ENCODE data around the gene C9orf50.

C9orf50 gene

DNA sequence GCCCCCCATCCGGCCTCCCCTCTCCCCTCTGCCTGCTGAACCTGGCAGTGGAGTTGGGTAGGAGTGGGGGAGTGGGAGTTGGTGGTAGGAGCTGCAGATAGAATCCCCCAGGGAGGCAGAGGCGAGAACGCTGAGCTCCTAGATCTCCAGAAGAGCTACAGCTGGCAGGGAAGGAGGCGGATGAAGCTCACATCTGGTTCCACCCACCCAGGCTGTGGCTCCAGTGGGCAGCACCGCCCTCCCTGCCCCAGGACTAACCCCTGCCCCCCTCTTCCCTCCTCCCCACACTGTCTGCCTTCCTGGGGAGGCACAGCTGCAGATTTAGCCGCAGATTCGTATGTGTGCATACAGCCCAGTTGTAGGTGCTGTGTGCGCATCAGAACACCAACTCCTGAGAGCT lies 34.2 kb downstream of the C9orf50 start:
- DNase-seq = no peak

GRCh38 chr9:129586245-129586644 lies 34.7 kb downstream of the C9orf50 start:
- DNase-seq = no peak

DNA sequence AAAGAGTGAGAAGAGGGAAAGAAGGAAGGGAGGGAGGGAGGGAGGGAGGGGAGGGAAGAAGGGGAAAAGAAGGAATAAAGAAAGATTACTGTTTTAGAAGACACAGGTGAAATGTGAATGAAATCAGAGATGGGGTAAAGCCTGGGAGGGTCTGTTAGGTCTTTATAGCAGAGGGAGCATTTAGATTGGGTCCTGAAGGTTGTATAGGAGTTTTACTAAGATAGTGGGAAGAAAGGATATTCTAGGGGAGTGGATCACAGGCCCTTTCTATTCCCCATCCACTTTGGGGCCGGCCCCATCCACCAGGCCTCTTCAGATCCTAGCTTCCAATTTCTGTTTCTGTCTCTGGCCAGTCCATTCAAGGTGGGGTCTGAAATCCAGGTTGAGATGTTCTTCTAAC lies 35.5 kb downstream of the C9orf50 start:
- DNase-seq = no peak

DNA sequence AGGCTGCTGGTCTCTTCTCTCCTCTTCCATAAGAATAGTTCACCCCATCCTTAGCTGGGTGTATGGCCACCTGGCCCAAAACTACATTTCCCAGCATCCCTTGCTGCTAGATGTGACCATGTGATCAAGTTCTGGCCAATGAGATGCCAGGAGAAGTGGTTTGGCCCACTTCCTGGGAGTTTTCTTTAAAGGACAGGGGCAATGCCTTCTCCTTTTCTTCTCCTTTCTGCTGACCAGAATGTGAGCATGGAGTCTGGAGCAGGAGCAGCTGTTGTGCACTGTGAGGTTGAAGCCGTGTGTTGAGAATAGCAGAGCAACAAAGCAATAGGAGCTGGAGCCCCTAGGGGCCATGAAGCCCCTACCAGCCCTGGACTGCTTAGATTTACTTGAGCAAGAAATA lies 36.8 kb downstream of the C9orf50 start:
- DNase-seq = peak; percentile 56

GRCh38 chr9:129583308-129584038 lies 37.4 kb downstream of the C9orf50 start:
- no peak for DNase-seq

DNA sequence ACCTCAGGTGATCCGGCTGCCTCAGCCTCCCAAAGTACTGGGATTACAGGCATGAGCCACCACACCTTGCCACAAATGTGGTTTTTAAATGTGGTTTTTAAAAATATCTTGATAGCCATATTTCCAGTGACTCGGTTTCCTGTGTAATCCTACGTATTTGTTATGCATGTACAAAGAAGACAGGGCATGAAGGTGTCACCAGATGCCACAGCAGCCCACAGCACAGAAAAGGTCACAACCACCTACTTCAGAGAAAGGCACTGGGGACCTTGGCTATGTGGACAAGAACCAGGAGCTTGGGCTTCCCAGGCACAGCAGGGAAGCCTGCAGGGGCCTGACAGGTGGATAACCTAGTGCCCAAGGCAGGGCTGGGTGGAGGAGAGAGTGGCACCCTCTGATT lies 38.0 kb downstream of the C9orf50 start:
- DNase-seq = no peak

- no peak for DNase-seq
These were observed 39.3 kb downstream of the C9orf50 start for GRCh38 chr9:129581505-129582189.

DNA sequence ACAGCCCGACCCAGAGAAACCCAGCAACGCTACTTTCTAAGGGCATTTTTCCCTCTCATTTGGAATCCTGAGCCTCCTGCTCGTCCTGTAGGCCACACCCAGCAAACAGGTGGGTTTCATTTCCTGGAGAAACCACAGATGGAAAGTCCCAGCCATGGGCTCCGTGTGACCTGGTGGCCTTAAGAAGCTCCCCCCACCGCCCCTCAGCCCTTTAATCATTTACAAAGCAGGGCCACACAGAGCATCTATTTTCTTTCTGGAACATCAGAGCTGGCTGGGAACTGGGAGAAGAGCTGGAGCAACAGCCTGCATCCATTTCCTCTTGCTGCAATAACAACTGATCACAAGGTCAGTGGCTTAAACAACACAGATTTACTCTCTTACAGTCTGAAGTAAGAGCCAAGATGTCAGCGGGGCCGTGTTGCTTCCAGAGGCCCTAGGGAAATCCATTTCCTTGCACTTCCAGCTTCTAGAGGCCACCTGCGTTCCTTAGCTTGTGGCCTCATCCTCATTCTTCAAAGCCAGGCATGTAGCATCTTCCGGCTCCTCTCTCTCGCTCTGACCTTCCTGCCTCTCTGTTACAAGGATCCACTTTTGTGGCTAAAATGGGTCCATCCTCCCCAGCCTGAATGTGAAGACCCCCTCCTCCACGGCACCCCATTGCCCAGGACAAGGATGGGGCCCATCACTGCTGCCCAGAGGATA lies 40.5 kb downstream of the C9orf50 start:
- DNase-seq = no peak

DNA sequence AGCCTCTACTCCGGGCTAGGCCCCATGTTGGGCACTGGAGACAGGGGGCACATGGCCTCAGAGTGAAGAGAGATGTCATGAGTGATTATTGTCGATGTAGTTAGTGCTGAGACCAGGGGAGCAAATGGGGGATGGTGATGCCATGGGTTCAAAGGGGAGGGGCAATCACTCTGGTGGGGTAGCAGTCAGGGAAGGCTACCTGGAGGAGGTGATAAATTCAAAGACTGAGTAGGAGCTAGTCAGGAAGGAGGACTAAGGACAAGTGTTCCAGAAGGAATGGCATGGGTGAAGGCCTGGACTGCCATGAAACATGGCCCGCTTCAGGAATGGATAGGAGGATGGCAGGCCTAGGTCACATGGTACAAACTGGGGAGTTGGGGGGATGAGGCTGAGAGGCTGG lies 41.6 kb downstream of the C9orf50 start:
- DNase-seq = no peak

DNA sequence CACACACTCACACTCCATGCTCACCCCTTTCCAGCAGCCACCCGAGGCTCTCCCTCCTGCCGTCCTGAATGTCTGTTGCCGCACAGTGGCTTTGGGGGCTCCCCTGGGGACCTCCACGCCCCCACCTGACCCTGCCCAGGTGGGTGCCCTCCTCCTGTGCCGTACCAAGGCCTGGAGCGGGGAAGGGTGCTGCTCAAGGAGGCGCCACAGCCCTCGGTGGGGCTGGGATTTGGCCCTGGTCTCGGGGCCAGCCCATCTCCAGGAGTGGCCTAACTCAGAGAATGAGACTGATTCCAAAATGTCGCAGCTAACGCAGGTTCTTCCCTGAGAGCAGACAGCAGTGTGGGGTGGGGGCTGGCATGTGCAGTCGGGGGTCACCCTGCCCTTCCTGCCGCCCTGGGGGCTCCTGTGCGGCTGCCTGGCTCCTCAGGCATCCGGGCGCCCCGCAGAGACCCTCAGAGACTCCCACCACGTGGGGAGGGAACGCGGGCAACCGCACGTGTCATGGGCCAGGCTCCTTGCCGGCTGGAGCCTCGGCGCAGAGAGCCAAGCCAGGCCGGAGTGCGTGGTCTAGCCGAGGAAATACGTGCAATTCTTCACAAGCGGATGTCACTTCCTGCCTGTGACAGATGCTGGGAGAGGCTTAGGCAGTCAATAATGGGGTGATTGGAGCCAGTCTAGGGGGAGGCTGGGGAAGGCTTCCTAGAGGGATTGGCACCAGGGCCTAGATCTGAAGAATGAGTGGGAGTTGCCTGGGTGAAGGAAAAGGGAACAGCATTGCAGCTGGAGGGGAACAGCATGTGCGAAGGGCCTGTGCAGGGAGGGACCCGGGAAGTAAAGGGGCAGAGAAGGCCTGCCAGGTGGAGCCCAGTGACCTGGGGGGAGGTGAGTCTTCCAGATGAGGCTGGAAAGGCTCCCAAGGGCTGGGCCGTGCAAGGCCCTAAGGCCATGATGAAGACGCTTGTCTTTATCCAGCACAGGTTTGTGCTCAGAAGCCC lies 44.1 kb downstream of the C9orf50 start:
- DNase-seq = peak; percentile 52

GRCh38 chr9:129575818-129576217 lies 45.1 kb downstream of the C9orf50 start:
- no peak for DNase-seq

GRCh38 chr9:129574911-129575585 lies 45.9 kb downstream of the C9orf50 start:
- no peak for DNase-seq

DNA sequence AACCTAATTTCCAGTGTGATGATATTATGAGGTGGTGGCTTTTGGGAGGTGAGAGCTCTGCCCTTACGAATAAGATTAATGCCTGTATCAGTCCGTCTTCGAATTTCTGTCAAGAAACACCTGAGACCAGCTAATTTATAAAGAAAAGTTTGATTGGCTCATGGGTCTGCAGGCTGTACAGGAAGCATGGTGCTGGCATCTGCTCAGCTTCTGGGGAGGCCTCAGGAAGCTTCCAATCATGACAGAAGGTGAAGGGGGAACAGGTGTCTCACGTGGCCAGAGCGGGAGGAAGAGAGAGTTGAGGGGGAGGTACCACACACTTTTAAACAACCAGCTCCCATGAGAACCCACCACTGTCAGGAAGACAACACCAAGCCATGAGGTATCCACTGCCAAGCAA lies 46.9 kb downstream of the C9orf50 start:
- no peak for DNase-seq

DNA sequence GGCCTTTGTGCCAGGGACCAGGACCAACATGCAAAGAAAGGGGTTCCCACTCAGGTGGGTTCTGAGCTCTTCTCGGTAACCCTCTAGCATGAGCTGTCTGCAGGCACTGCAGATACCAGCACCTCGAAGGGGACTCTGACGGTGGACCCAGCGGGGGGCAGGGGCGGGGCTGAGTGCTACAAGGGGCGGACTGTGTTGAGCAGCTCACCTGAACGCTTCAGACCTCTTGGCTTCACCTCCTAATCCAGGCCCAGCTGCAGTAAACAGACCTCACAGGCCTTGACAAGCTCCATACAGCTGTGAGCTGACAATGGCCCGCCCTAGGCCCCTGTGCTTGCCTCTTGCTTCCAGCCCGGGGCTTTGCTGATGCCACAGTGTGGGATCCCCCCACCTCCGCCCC lies 48.4 kb downstream of the C9orf50 start:
- no peak for DNase-seq

DNA sequence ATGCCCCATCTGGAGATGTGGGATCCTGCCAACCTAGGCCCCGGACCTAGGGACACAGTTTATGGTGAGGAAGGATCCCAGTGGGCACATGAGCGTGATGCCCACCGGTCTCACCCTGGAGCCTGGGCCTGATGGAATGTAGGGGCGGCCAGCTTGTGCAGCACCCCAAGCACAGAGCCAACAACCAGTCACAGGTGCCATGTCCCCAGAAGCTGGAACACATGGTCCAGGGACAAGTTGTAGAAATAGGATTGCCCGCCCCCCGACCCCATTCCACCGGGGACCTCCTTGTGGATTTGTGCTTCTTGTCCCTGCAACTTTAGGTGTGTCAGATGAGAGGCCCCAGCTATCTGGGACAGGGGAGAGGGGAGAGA lies 48.9 kb downstream of the C9orf50 start:
- DNase-seq = no peak

GRCh38 chr9:129571298-129572051 lies 49.4 kb downstream of the C9orf50 start:
- no peak for DNase-seq

GRCh38 chr9:129570450-129571297 lies 50.2 kb downstream of the C9orf50 start:
- DNase-seq = peak; percentile 91

GRCh38 chr9:129569502-129570449 lies 51.1 kb downstream of the C9orf50 start:
- DNase-seq = peak; percentile 50
